Nephron (organoid): ENCODE measurements around the gene BRD3OS.

Experiments used
- H3K27ac Mint-ChIP-seq, 3 experiments: 2 replicates each; pipeline ENCODE4 v1.8.0; 2020; ENCODE audit warnings: mixed read lengths in 3 of 3, mild to moderate bottlenecking in 2 of 3, moderate library complexity in 1 of 3
- H3K27me3 Mint-ChIP-seq: 2 replicates; pipeline ENCODE4 v1.8.0; 2021; ENCODE audit warnings: low read depth, mild to moderate bottlenecking, moderate library complexity, mixed read lengths
- H3K36me3 Mint-ChIP-seq: 2 replicates; pipeline ENCODE4 v1.8.0; 2020; ENCODE audit warnings: low read depth, mixed read lengths
- H3K4me1 Mint-ChIP-seq: 2 replicates; pipeline ENCODE4 v1.8.0; 2020; ENCODE audit warnings: mixed read lengths
- H3K4me3 Mint-ChIP-seq, 3 experiments: 2 replicates each; pipeline ENCODE4 v1.8.0; 2020; ENCODE audit warnings: mild to moderate bottlenecking in 3 of 3, mixed read lengths in 3 of 3, moderate library complexity in 2 of 3
- H3K9me3 Mint-ChIP-seq: 2 replicates; pipeline ENCODE4 v1.8.0; 2020; ENCODE audit warnings: mixed read lengths
- CTCF ChIP-seq, 3 experiments: fragments of 200-600 bp; sonication (generic); IDR thresholded peaks; one replicate each; pipeline ENCODE4 v1.5.0; 2021; ENCODE audit warnings: antibody characterized with exemption in 3 of 3; ENCODE audit not compliant: unreplicated experiment in 3 of 3

Gene BRD3OS

GRCh38 chr9:134049236-134049635 lies 24.0 kb downstream of the BRD3OS start:
- no peaks in the 10 kb centered on the region for H3K9me3 Mint-ChIP-seq
- no peak overlapping the region for H3K27ac Mint-ChIP-seq
- TF ChIP-seq CTCF (IDR thresholded peaks at IDR 0.05; ENCODE audit: unreplicated experiment in 3 of 3) = no peak
- H3K27me3 Mint-ChIP-seq = no peaks in the 10 kb centered on the region
- H3K36me3 Mint-ChIP-seq = peaks cover 26% of the 10 kb centered on the region
- H3K4me1 Mint-ChIP-seq = no peaks in the 10 kb centered on the region
- H3K4me3 Mint-ChIP-seq = no peak overlapping the region

- Mint-ChIP-seq H3K27ac (no peak overlapping the region), H3K9me3 (no peaks in the 10 kb centered on the region), H3K4me1 (no peaks in the 10 kb centered on the region), H3K36me3 (peaks cover 22% of the 10 kb centered on the region), H3K4me3 (no peak overlapping the region), H3K27me3 (no peaks in the 10 kb centered on the region)
- no peak for TF ChIP-seq CTCF (IDR thresholded peaks at IDR 0.05; ENCODE audit: unreplicated experiment in 3 of 3)
Measured at GRCh38 chr9:134049772-134050588, 24.7 kb downstream of the BRD3OS start.

- H3K27me3 Mint-ChIP-seq = no peaks in the 10 kb centered on the region
- H3K4me3 Mint-ChIP-seq = no peak overlapping the region
- H3K4me1 Mint-ChIP-seq = peaks cover 2% of the 10 kb centered on the region
- peaks cover 22% of the 10 kb centered on the region for H3K36me3 Mint-ChIP-seq
- no peak overlapping the region for H3K27ac Mint-ChIP-seq
- H3K9me3 Mint-ChIP-seq = no peaks in the 10 kb centered on the region
- TF ChIP-seq CTCF (IDR thresholded peaks at IDR 0.05; ENCODE audit: unreplicated experiment in 3 of 3) = no peak
Measured at GRCh38 chr9:134050726-134051125, 25.4 kb downstream of the BRD3OS start.

- Mint-ChIP-seq H3K9me3 (no peaks in the 10 kb centered on the region), H3K27ac (no peak overlapping the region), H3K27me3 (no peaks in the 10 kb centered on the region)
Measured at GRCh38 chr9:134051319-134051718, 26.0 kb downstream of the BRD3OS start.

GRCh38 chr9:134052491-134052890 lies 27.2 kb downstream of the BRD3OS start:
- Mint-ChIP-seq H3K27me3 (no peaks in the 10 kb centered on the region), H3K9me3 (no peaks in the 10 kb centered on the region), H3K4me3 (no peak overlapping the region), H3K36me3 (peaks cover 14% of the 10 kb centered on the region), H3K27ac (no peak overlapping the region), H3K4me1 (peaks cover 20% of the 10 kb centered on the region)
- TF ChIP-seq CTCF (IDR thresholded peaks at IDR 0.05; ENCODE audit: unreplicated experiment in 3 of 3) = no peak

More at GRCh38 chr9:134051319-134051718, 26.0 kb downstream of the BRD3OS start:
- H3K4me1 Mint-ChIP-seq = peaks cover 8% of the 10 kb centered on the region
- H3K36me3 Mint-ChIP-seq = peaks cover 22% of the 10 kb centered on the region
- TF ChIP-seq CTCF (IDR thresholded peaks at IDR 0.05; ENCODE audit: unreplicated experiment in 3 of 3) = no peak
- no peak overlapping the region for H3K4me3 Mint-ChIP-seq

GRCh38 chr9:134052941-134053340 lies 27.7 kb downstream of the BRD3OS start:
- Mint-ChIP-seq H3K4me3 (no peak overlapping the region), H3K27ac (no peak overlapping the region), H3K36me3 (peaks cover 12% of the 10 kb centered on the region), H3K4me1 (peaks cover 21% of the 10 kb centered on the region), H3K27me3 (no peaks in the 10 kb centered on the region), H3K9me3 (no peaks in the 10 kb centered on the region)
- TF ChIP-seq CTCF (IDR thresholded peaks at IDR 0.05; ENCODE audit: unreplicated experiment in 3 of 3) = no peak
